Left lung (tissue), 10 donors: ENCODE measurements around the gene SLC25A26. TPM values are rescaled to one million over a fixed set of nuclear protein-coding genes. Genes with fewer than 3 reads are reported as not detected.

Experiments used
- ATAC-seq: fragments of 200-7000 bp; cut with Tn5 transposase; one replicate; pipeline ENCODE4 v1.9.1; 2020; ENCODE audit warnings: moderate library complexity
- DNase-seq, 4 donors: peaks; one replicate each; pipeline ENCODE4 v3.0.0-alpha.2; 2013 to 2020
- H3K27ac ChIP-seq, 2 donors: fragments of 200-600 bp; sonication (generic) in 1 of 2; one replicate each; pipeline versions ENCODE4 v1.5.0 to v1.8.0; 2020 to 2021
- H3K27me3 ChIP-seq, 2 donors: fragments of 200-600 bp; sonication (generic) in 1 of 2; one replicate each; pipeline versions ENCODE4 v1.5.0 to v1.8.0; 2020 to 2021
- H3K36me3 ChIP-seq, 2 donors: fragments of 200-600 bp; sonication (generic) in 1 of 2; one replicate each; pipeline versions ENCODE4 v1.5.0 to v1.8.0; 2020 to 2021
- H3K4me1 ChIP-seq, 2 donors: fragments of 200-600 bp; one replicate each; pipeline ENCODE4 v1.8.0; 2021
- H3K4me3 ChIP-seq, 2 donors: fragments of 200-600 bp; sonication (generic) in 1 of 2; one replicate each; pipeline versions ENCODE4 v1.5.0 to v1.8.0; 2020 to 2021; ENCODE audit warnings: mild to moderate bottlenecking in 1 of 2
- H3K9me3 ChIP-seq, 2 donors: fragments of 200-600 bp; sonication (generic) in 1 of 2; one replicate each; pipeline versions ENCODE4 v1.5.0 to v1.8.0; 2020 to 2021
- intact Hi-C, 2 donors: fragments of 100-400 bp; cut with DNase I; formaldehyde crosslinking; loops; one replicate each; pipeline versions ENCODE4 v1.11.2 to v1.14.2; 2022
- polyA plus RNA-seq, 6 donors: library from polyadenylated mRNA; unstranded; fragments of 120-200 nt; gene quantifications; one replicate each; pipeline ENCODE4 v1.2.1, GENCODE V29; 2013; ENCODE audit not compliant: insufficient read length in 6 of 6
- total RNA-seq, 2 donors: library from RNA; stranded (reverse); fragmentation: NEBNext Ultra II Directional; extraction: Animal tissue kit (Norgen Biotek cat#: 25700); gene quantifications; one replicate each; pipeline ENCODE4 v1.2.1, GENCODE V29; 2021
- TF ChIP-seq, protein P1 (sequence below), 2 donors: fragments of 200-600 bp; sonication (generic) in 1 of 2; IDR thresholded peaks; one replicate each; pipeline versions ENCODE4 v1.5.0 to v1.8.0; 2021; ENCODE audit warnings: antibody characterized with exemption in 2 of 2
- donor health status: DM: no; HTN: yes; CAD: no.
- donor health status: DM: no; HTN: no; CAD: no.

Gene SLC25A26
- total and polyA plus RNA-seq, 8 donors: 14.2 to 26.2 (median 22.4) TPM

- H3K27ac ChIP-seq: no peak overlapping the region
- DNase-seq (peak in 1 of 4 donors; percentile 48), ATAC-seq (no peak)
- no peaks in the 10 kb centered on the region for H3K27me3 ChIP-seq
- no peak overlapping the region for H3K4me3 ChIP-seq
- H3K4me1 ChIP-seq: peaks cover 0 to 7% of the 10 kb centered on the region in 2 donors
- TF ChIP-seq, protein P1, sequence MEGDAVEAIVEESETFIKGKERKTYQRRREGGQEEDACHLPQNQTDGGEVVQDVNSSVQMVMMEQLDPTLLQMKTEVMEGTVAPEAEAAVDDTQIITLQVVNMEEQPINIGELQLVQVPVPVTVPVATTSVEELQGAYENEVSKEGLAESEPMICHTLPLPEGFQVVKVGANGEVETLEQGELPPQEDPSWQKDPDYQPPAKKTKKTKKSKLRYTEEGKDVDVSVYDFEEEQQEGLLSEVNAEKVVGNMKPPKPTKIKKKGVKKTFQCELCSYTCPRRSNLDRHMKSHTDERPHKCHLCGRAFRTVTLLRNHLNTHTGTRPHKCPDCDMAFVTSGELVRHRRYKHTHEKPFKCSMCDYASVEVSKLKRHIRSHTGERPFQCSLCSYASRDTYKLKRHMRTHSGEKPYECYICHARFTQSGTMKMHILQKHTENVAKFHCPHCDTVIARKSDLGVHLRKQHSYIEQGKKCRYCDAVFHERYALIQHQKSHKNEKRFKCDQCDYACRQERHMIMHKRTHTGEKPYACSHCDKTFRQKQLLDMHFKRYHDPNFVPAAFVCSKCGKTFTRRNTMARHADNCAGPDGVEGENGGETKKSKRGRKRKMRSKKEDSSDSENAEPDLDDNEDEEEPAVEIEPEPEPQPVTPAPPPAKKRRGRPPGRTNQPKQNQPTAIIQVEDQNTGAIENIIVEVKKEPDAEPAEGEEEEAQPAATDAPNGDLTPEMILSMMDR (IDR thresholded peaks at IDR 0.05): no peak
- H3K36me3 ChIP-seq: peaks cover 0 to 63% of the 10 kb centered on the region in 2 donors
- intact Hi-C loops: loop anchor here in 1 of 2 donors (10.0 kb wide), 1 partner anchor 411 kb away; no protein-coding TSS in a partner anchor
- H3K9me3 ChIP-seq: no peaks in the 10 kb centered on the region
These were observed 182.7 kb downstream of the SLC25A26 start for GRCh38 chr3:66403323-66403990.

GRCh38 chr3:66404197-66404596, 183.4 kb downstream of the SLC25A26 start:
- ATAC-seq: no peak
- intact Hi-C loops: loop anchor here in 1 of 2 donors (10.0 kb wide), 1 partner anchor 411 kb away; no protein-coding TSS in a partner anchor
- DNase-seq: peak in 1 of 4 donors; percentile 39

GRCh38 chr3:66404903-66405700, 184.3 kb downstream of the SLC25A26 start:
- Histone ChIP-seq H3K27me3 (no peaks in the 10 kb centered on the region), H3K27ac (no peak overlapping the region), H3K9me3 (no peaks in the 10 kb centered on the region), H3K4me1 (peaks cover 0 to 8% of the 10 kb centered on the region in 2 donors), H3K36me3 (peaks cover 0 to 74% of the 10 kb centered on the region in 2 donors), H3K4me3 (no peak overlapping the region)
- intact Hi-C loops: loop anchor here in 1 of 2 donors (10.0 kb wide), 1 partner anchor 410 kb away; no protein-coding TSS in a partner anchor
- no peak for ATAC-seq
- TF ChIP-seq, protein P1 (IDR thresholded peaks at IDR 0.05): no peak
- DNase-seq: peak in 1 of 4 donors; percentile 49

More at GRCh38 chr3:66404197-66404596, 183.4 kb downstream of the SLC25A26 start:
- no peaks in the 10 kb centered on the region for H3K27me3 ChIP-seq
- TF ChIP-seq, protein P1 (IDR thresholded peaks at IDR 0.05): no peak
- no peak overlapping the region for H3K4me3 ChIP-seq
- H3K36me3 ChIP-seq: peaks cover 0 to 64% of the 10 kb centered on the region in 2 donors
- peaks cover 0 to 8% of the 10 kb centered on the region in 2 donors for H3K4me1 ChIP-seq
- no peak overlapping the region for H3K27ac ChIP-seq
- no peaks in the 10 kb centered on the region for H3K9me3 ChIP-seq

GRCh38 chr3:66405701-66406091, 184.9 kb downstream of the SLC25A26 start:
- TF ChIP-seq, protein P1 (IDR thresholded peaks at IDR 0.05): no peak
- Histone ChIP-seq H3K4me3 (no peak overlapping the region), H3K27ac (no peak overlapping the region), H3K4me1 (peaks cover 0 to 8% of the 10 kb centered on the region in 2 donors), H3K9me3 (no peaks in the 10 kb centered on the region), H3K27me3 (no peaks in the 10 kb centered on the region), H3K36me3 (peaks cover 0 to 75% of the 10 kb centered on the region in 2 donors)
- no peak for ATAC-seq
- intact Hi-C loops: loop anchor here in 1 of 2 donors (10.0 kb wide), 1 partner anchor 409 kb away; no protein-coding TSS in a partner anchor
- DNase-seq: peak in 1 of 4 donors; percentile 50
